DND-41 (cell line): ENCODE measurements around the gene NXPH1.

Experiments
- EZH2 ChIP-seq: IDR thresholded peaks from 3 replicates; pipeline ENCODE4 v1.6.1; 2012; ENCODE audit warnings: borderline replicate concordance, low read depth, mild to moderate bottlenecking, moderate library complexity, low read length, inconsistent platforms; ENCODE audit not compliant: severe bottlenecking
- TF ChIP-seq, protein P1 (sequence below): IDR thresholded peaks from 2 replicates; pipeline ENCODE4 v1.5.1; 2012; ENCODE audit warnings: borderline replicate concordance, low read length, moderate library complexity, mild to moderate bottlenecking; ENCODE audit not compliant: poor library complexity, severe bottlenecking; ENCODE audit errors: extremely low read depth

DNA sequence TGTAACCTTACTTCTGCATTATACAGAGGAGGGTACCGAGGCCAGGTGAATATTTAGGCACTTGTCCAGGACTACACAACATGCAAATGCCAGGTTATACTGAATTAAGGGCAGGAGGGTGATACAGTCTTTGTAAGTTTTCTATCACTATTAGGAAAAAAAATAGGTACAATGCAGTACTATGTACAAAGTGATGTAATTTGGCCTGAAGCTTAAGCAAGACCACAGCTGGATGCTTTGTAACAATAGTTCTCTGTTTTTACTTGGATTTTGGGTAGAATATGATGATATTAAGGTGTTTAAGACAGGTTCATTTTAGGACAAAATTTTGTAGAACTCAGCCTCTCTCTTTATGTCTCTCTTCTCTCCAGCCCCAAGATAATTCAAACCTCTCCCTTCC is 2.8 kb upstream of the NXPH1 start:
- TF ChIP-seq, protein P1, sequence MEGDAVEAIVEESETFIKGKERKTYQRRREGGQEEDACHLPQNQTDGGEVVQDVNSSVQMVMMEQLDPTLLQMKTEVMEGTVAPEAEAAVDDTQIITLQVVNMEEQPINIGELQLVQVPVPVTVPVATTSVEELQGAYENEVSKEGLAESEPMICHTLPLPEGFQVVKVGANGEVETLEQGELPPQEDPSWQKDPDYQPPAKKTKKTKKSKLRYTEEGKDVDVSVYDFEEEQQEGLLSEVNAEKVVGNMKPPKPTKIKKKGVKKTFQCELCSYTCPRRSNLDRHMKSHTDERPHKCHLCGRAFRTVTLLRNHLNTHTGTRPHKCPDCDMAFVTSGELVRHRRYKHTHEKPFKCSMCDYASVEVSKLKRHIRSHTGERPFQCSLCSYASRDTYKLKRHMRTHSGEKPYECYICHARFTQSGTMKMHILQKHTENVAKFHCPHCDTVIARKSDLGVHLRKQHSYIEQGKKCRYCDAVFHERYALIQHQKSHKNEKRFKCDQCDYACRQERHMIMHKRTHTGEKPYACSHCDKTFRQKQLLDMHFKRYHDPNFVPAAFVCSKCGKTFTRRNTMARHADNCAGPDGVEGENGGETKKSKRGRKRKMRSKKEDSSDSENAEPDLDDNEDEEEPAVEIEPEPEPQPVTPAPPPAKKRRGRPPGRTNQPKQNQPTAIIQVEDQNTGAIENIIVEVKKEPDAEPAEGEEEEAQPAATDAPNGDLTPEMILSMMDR: no peak
- TF ChIP-seq EZH2: no peak
